ENCODE results near the gene AP2S1. TPM values are rescaled to one million over a fixed set of nuclear protein-coding genes. Genes with fewer than 3 reads are reported as not detected.

Gene AP2S1
- total RNA-seq, 4 donors from 2014 or later: 69.3 to 126 (median 97.3) TPM

DNA sequence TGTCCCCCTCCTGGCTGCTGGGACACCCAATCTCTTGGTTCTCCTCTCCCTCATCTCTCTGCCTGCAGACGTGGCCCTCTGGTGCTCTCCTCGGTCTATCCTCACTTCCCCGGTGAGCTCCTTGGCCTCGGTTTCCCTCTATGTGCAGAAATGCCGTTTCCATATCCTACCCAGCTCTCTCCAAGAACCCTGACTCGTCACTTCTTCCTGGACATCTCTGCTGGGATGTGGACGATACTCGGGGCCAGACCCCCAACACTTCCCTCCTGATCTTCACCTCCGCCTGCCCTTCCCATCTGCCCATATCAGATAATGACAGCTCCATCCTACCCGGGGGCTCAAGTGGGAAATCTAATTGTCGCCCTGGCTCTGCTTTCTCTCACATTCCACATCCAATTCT lies 7.9 kb downstream of the AP2S1 start:
- no peak for TF ChIP-seq CTCF (IDR thresholded peaks at IDR 0.05; ENCODE audit: low read depth)

DNA sequence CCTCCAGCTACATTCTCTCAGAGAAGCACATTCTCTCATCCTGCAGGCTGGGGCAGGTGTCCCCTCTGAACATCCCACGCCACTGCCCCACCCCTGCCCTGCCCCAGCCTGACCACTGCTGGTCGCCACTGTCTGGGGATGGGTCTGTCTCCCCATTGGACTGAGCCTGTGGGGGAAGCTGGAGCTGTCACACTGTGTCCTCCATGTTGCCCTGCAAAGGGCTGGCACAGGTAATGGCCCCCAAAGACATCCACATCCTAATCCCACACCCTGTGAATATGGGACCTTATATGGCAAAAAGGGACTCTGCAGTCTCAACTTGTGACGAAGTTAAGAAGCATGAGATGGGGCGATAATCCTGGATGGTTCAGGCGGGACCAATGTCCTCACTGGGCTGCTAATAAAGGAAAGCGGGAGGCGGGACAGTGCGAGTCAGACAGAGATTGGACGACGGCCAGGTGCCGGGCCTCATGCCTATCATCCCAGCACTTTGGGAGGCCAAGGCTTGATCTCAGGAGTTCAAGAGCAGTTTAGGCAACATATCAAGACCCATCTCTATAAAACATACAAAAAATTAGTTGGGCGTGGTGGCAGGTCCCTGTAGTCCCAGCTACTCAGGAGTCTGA lies 9.1 kb downstream of the AP2S1 start:
- no peak for TF ChIP-seq CTCF (IDR thresholded peaks at IDR 0.05; ENCODE audit: low read depth)

DNA sequence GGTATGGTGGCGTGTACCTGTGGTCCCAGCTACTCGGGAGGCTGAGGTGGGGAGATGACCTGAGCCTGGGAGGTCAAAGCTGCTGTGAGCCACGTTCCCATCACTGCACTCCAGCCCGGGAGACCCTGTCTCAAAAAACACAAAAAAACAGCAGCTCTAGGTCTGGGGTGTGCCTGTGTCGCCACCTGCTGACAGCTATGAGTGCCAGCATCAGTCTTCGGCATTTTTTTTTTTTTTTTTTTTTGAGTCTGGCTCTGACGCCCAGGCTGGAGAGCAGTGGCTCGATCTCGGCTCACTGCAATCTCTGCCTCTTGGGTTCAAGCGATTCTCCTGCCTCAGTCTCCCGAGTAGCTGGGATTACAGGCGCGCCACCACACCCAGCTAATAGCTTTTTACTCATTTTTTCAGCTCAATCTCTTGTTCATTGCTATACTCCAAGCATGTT lies 10.1 kb downstream of the AP2S1 start:
- no peak for TF ChIP-seq CTCF (IDR thresholded peaks at IDR 0.05; ENCODE audit: low read depth)

- no peak for TF ChIP-seq CTCF (IDR thresholded peaks at IDR 0.05; ENCODE audit: low read depth)
Measured at GRCh38 chr19:46839752-46840497, 10.7 kb downstream of the AP2S1 start.

DNA sequence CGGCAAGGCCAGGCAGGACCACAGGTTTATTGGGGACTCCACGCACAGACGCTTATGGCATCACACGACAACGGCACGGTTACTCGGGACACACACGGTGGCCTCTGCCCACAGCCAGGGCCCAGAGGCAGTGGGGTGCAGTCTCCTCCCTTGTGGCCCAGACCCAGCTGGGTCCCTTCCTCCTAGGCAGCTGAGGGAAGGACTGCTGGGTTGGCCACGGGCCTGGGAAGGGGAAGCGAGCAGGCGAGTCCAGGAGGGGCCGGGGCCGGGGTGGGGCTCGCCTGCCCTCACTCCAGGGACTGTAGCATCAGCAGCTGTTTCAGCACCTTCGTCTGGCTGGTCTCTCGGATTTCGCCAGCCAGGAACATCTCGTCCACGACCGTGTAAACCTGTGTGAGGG lies 12.5 kb downstream of the AP2S1 start:
- TF ChIP-seq CTCF (IDR thresholded peaks at IDR 0.05; ENCODE audit: low read depth): no peak

- no peak for TF ChIP-seq CTCF (IDR thresholded peaks at IDR 0.05; ENCODE audit: low read depth)
Measured at GRCh38 chr19:46834984-46835383, 15.7 kb downstream of the AP2S1 start.

DNA sequence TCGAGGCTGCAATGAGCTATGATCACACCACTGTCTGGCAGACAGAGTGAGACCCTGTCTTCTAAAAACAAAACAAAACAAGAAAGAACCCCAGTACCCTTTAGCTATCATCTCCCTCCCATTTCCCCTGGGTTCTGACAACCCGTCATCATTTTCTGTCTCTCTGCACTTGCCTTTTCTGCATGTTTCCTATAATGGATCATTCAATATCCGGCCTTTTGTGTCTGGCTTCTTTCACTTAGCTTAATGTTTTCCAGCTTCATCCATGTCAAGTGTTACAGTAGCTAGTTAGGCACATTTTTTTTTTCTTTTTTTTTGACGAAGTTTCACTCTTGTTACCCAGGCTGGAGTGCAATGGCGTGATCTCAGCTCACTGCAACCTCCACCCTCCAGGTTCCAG lies 16.5 kb downstream of the AP2S1 start:
- no peak for TF ChIP-seq CTCF (IDR thresholded peaks at IDR 0.05; ENCODE audit: low read depth)

Measured in subcutaneous adipose tissue (tissue), 4 donors.